DMS79 (cell line): ENCODE results near the gene FAM222B.

Source experiments
- DNase-seq: peaks from one replicate; lab custom pipeline; 2025; lab: John Stamatoyannopoulos, UW

The FAM222B gene

DNA sequence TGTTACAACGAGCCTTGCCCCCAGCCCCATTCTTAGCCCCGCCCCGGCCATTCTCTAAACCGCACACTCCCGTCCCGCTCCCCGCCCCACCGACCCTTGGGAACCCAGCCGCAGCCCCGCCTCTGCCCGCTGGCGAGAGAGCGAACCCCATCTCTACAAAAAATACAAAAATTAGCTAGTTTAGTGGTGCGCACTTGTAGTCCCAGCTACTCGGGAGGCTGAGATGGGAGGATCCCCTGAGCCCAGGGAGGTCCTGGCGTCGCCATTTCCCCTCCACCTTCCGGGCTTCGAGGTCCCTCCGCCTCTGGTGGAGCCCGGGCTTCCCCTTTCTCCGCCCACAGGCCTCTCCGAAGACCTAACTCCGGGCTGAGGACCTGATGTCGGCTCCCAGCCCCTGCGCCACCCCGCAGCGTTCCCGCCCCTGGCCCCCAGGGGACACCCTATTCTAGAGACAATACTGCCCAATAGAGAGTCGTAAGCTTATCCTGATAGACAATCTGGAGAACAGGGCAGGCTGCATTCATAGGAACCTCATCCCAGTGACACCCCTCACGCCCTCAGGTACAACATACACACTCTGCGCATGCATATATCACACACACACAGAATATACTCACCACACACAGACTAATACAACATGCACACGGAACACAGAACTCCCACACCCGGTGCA lies 130.4 kb downstream of the FAM222B start:
- peak; percentile 21 for DNase-seq

DNA sequence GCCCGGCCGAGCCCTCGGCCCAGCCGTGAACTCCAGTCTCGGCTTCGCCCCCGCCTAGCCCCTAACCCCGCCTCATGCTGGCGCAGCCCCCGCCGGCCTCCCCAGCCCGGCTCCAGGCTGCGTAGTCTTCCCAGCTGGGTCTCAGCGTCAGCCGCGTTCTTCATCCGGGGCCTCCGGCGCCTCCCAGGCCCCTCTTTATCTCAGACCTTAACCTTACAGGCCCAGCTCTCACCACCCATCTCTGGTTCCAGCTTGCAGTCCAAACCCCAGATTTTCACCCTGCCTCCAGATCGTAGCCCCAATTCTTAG lies 130.9 kb downstream of the FAM222B start, which contains the start of gene PROCA1:
TSS of gene PROCA1 (minus strand) at position 166 of the 309 bp plus-strand sequence. CDS start 228 bp downstream, outside the sequence.
- DNase-seq: no peak

DNA sequence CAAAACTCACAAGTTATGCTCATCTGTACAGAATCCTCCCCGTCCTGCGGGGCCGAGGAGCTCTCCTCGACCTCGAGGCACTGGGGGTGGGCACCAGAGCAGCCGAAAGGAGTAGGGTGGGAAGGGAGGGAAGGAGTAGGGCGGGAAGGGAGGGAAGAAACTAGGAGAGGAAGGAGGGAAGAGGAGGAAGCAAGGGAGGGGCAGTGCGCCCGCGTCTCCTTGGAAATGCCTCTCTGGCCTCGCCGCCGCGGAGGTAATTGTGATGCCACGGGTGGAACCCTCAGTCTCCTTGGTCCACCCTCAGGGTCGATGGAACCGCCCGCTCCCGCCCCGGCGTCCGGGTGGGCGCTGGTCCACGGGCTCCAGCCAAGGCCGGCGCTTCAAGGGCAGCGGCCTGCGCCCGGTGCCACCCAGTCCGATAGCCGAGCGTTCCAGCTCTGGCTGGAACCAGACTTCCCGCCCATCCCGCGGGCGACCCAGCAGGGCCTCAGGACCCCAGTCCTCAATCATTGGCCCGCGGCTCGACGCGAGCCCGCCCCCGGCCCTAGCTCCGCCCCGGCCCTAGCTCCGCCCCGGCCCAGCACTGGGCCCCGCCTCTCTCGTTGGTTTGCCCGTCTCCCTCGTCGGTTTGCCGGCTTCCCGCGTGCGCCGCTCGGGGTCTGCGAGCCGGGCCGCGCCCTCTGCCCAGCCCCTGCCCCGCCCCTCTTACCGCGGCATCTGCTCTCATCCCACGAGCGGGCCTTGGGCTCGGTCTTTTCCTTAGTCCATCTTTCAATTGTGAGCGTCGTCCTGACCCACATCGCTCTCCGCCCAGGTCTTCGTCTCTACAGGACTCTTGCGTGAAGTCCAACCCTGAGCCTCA lies 131.5 kb downstream of the FAM222B start:
- DNase-seq: peak; percentile 88

DNA sequence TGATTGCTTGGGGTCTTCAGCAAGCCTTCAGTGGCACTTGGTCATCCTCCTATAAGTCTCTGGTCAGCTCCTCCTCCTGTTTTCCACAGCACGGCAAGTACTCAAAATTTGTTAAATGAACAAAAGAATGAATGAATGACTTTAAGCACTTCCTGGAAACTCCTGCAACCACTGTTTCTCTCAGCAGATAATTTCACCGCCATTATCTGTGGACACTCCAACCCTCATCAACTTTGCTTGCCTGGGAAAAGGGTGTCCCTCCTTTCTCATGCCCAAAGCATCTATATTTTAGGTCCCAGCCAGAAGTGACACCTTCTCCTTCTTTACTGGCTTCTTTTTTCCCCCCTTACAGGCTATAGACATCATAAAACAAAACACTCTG lies 135.3 kb downstream of the FAM222B start:
- DNase-seq: no peak

DNA sequence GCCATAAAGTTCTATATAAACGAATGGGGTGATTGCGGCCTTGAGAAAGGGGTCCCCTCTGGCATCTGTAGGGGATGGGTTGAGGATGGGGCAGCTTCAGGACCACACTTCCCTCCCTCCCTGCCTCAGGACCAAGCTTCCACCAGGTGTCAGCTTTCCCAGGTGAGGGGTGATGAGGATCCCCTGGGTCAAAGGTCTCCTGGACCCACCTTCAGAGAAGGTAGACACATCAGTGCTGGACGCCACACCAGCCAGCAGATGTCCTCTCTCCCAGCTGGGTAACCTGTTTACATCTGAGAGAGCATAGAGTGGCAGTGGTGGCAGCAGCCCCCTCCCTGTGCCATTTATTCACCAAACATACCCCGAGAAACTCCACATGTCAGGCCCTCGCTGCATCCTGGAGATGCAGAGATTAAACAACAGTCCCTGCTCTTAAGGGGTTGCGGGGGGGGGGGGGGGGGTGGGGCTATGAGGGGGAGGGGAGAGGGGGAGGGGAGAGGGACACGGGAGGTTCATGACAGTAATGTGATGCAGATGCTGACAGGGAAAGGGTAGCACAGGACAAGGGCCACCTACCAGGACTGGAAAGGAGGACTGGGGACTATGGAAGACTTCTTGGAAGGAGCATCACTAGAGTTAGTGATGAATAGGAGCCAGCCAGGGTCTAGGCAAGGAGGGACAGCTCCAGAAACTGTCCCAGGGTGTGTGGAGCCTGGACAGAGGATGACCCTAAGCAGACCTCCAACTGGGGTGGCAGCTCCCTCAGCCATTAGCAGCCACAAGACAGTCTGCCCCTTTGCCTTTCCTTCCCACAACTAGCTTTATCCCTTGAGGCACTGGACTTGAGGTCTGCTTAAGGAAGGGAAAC lies 135.9 kb downstream of the FAM222B start:
- DNase-seq: no peak
